Esophagus (tissue), 2 donors: ENCODE measurements around the gene PLXNB2. TPM values are rescaled to one million over a fixed set of nuclear protein-coding genes. Genes with fewer than 3 reads are reported as not detected.

Experiments used
- H3K27ac ChIP-seq, 2 donors: one replicate each; pipeline ENCODE4 v1.5.1; 2013; ENCODE audit warnings: low read depth in 2 of 2, mild to moderate bottlenecking in 2 of 2, inconsistent platforms in 1 of 2, low read length in 1 of 2, moderate library complexity in 1 of 2
- H3K27me3 ChIP-seq, 2 donors: one replicate each; pipeline ENCODE4 v1.6.1; 2013; ENCODE audit warnings: low read length in 2 of 2, control low read depth in 1 of 2, mild to moderate bottlenecking in 1 of 2; ENCODE audit not compliant: insufficient read depth in 2 of 2, control insufficient read depth in 1 of 2
- H3K36me3 ChIP-seq, 2 donors: one replicate each; pipeline ENCODE4 v1.6.1; 2013; ENCODE audit warnings: low read length in 1 of 2; ENCODE audit not compliant: control insufficient read depth in 2 of 2, insufficient read depth in 2 of 2
- H3K4me1 ChIP-seq, 2 donors: one replicate each; pipeline ENCODE4 v1.6.1; 2013; ENCODE audit warnings: low read length in 1 of 2; ENCODE audit not compliant: control insufficient read depth in 2 of 2, insufficient read depth in 2 of 2
- H3K4me3 ChIP-seq, 2 donors: one replicate each; pipeline ENCODE4 v1.5.1; 2013; ENCODE audit warnings: low read length in 2 of 2, mild to moderate bottlenecking in 2 of 2, low read depth in 1 of 2, moderate library complexity in 1 of 2
- H3K9me3 ChIP-seq, 2 donors: one replicate each; pipeline ENCODE4 v1.6.1; 2013; ENCODE audit warnings: mild to moderate bottlenecking in 2 of 2, low read depth in 1 of 2, low read length in 1 of 2, moderate library complexity in 1 of 2; ENCODE audit not compliant: control insufficient read depth in 2 of 2, insufficient read depth in 1 of 2
- WGBS, 2 donors: extraction: QIAGEN DNeasy Blood & Tissue Kit; methylation state at CpG; one replicate each; pipeline ENCODE4 v1.1.7; 2013; 5-methylcytosine and 5-hydroxymethylcytosine counted together
- polyA plus RNA-seq, 2 donors: library from polyadenylated mRNA; stranded (reverse); fragments of 200-250 nt; gene quantifications; one replicate each; pipeline ENCODE4 v1.2.3, GENCODE V29; 2013
- donor health status: healthy with polysubstance abuse.
- donor health status: Bipolar disorder and iron deficiency.

Gene PLXNB2
- polyA plus RNA-seq, 2 donors, result 107 to 186 TPM

DNA sequence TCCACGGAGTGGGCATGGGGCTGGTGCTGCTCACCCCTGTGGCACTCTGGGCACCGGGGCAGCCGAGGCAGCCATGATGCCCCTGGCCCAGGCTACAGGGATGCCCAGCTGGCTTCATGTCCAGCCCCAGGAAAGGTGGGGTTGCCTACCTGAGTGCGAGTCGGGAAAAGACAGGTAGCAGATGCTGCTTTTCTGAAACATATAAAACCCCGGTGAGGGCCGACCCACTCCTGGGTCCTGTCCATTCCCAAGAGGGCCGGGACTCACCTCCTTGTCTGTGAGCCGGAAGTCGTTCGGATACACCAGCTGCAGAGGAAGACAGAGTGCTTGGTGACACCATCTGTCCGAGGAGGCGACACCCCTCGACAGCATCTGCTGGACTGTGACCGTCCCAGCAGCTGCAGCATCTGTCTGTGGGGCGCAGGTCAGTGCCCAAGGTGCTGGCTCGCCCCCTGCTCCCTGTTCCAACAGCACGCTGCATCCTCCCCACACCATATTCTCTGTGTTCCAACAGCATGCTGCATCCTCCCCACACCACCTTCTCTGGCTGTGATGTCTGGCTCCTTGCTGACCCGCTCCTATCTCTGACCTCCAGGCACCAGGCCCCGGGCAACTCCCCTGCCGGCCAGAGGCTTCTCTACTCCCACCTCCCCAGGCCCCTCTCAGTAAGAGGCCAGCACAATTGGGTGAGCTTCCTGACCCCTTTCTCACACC is 11.4 kb upstream of the PLXNB2 start:
- H3K9me3 ChIP-seq, result no peaks in the 10 kb centered on the region
- WGBS, 2 donors, result 85% methylated on average over 21 of the region's 21 CpGs
- no peak overlapping the region for H3K4me3 ChIP-seq
- no peaks in the 10 kb centered on the region for H3K4me1 ChIP-seq
- H3K27ac ChIP-seq, result no peak overlapping the region
- no peaks in the 10 kb centered on the region for H3K27me3 ChIP-seq
- H3K36me3 ChIP-seq, result no peaks in the 10 kb centered on the region

DNA sequence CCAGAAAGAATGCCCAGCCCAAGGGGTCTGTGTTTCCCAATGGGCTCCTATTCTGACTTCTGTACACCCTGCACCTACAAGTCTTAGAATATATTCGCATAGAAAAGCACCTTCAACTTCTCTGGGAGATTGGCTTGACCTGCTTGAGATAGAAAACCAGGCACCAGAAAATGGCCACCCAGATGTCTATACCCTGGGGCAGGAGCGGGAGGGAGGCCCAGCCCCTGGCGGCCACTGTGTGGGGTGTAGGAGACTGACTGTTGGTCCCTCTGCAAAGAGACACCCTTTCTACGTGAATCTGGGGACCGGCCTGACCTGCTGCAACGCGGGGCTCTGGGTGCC is 10.9 kb upstream of the PLXNB2 start:
- WGBS, 2 donors, result 88 to 90% methylated on average over 7 of the region's 7 CpGs
- no peak overlapping the region for H3K27ac ChIP-seq

DNA sequence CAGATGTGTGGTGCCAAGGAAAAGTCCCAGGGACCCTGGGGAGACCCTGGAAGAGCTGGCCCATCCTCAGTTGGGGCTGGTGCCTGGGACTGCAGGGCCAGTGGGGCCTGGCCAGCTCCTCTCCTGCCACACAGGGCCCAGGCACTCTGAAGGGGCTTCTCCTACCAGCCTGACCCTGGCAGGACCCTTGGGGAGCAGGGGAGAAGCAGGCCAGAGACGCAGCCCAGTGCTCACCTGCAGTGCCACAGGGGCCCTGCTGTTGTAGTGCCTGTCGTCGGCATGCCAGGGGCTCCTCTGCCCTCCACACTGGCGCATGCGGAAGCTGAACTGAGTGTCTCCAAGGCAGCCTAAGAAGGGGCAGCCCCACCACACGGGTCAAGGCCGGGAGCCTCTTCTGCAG is 10.2 kb upstream of the PLXNB2 start:
- Histone ChIP-seq H3K9me3 (no peaks in the 10 kb centered on the region), H3K27me3 (no peaks in the 10 kb centered on the region), H3K27ac (no peak overlapping the region), H3K4me3 (no peak overlapping the region), H3K4me1 (no peaks in the 10 kb centered on the region), H3K36me3 (no peaks in the 10 kb centered on the region)
- 91 to 93% methylated on average over 7 of the region's 7 CpGs for WGBS, 2 donors

More for the DNA sequence above, 10.9 kb upstream of the PLXNB2 start:
- Histone ChIP-seq H3K4me3 (no peak overlapping the region), H3K9me3 (no peaks in the 10 kb centered on the region), H3K4me1 (no peaks in the 10 kb centered on the region), H3K27me3 (no peaks in the 10 kb centered on the region), H3K36me3 (no peaks in the 10 kb centered on the region)

DNA sequence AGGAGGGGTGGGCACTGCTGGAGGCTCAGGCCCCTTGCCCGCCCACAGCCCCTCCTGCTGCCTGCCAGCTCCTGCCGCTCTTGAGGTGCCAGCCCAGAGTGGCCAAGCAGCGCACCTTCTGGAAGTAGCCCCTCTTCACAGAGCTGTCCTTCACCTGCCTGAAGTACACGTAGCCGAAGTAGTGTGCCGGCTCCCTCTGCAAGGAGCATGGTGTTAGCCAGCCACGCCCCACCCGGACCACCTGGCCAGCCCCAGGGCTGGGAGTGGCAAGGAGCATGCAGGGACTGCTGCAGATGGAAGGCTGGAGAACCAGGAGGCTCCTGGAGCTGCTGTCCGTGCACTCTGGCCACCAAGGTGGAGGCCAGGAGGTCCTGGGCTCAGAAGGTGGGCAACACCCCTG is 9.7 kb upstream of the PLXNB2 start:
- Histone ChIP-seq H3K36me3 (no peaks in the 10 kb centered on the region), H3K4me3 (no peak overlapping the region), H3K4me1 (no peaks in the 10 kb centered on the region), H3K27me3 (no peaks in the 10 kb centered on the region), H3K9me3 (no peaks in the 10 kb centered on the region), H3K27ac (no peak overlapping the region)
- WGBS, 2 donors, result 67 to 74% methylated on average over 8 to 9 of the region's 9 CpGs

DNA sequence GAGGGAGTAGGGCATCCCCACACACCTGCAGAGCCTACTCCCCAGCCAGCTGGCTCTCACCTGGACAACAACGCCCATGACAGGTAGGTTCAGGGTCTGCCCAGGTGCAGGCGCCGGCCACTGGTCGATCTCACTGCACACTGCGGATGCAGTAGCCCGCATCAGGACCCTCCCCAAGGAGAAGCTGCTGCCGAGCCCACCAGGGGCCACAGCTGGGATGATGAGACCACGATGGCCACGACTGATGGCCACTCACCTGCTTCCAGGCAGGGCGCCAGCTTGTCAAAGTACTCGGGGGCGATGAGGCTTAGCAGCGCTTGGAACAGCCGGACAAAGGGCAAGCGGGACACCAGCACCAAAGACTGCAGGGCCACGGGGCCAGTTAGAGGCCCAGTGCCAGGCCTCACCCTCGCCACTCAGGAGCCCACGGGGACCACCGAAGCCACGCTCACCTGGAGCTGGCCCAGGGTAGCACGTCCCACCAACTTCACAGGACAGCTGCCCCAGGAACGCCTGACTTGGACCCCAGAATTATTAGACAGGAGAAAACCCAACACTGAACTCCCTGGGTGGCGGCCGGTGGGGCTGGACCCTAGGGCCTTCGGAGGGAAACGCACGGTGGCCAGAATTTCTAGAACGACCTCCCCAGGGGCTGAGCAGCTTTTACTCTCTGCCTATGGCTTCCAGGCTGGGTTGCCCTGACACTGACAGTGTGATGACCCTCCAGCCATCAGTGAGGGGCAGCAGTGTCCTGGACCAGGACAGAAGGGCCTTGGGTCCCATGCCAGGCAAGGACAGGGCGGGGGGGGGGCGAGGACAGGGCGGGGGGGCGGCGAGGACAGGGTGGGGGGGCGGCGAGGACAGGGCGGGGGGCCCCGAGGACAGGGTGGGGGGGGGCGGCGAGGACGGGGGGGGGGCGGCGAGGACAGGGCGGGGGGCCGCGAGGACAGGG is 8.9 kb upstream of the PLXNB2 start:
- no peaks in the 10 kb centered on the region for H3K36me3 ChIP-seq
- WGBS, 2 donors, result 72 to 90% methylated on average over 28 to 42 of the region's 45 CpGs
- no peaks in the 10 kb centered on the region for H3K9me3 ChIP-seq

DNA sequence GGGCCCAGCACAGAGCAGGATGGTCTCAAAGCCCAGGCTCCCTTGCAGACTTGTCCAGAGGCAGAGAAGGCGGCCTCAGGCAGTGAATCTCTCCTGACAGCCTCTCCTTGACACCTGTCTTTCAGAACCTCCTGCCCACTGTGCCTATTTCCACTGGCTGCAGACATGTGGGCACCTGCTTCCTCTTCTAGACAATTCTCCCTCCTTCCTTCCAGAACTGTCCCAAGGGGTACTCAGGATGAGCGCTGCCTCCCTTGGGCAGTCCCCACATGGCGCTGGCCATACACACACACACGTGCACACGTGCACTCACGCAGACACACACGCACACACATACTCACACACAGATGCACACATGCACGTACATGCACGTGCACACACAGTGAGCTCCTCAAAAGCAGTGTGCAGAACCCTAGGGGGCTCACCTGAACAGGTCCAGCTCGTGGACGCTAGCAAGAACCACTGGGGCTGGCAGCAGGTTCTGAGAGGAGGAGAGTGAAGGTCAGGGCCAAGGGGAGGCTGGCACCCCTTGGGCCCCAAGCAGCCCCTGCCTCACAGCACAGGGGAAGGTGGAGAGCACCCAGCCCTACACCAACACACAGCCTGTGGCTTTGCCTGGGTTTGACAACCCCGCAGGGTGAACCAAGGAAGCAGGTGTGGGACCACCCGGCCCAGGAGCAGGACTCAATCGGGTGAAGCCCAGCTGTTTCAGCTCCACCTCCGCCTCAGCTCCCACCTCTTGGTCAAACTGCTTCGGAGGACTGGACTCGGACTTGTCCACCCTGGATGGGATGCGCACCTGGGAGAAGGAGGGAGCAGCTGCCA is 8.1 kb upstream of the PLXNB2 start:
- Histone ChIP-seq H3K4me3 (no peak overlapping the region), H3K9me3 (no peaks in the 10 kb centered on the region), H3K36me3 (no peaks in the 10 kb centered on the region), H3K27ac (no peak overlapping the region), H3K27me3 (no peaks in the 10 kb centered on the region), H3K4me1 (no peaks in the 10 kb centered on the region)
- 92% methylated on average over 17 to 18 of the region's 18 CpGs for WGBS, 2 donors

More for the DNA sequence above, 8.9 kb upstream of the PLXNB2 start:
- Histone ChIP-seq H3K4me1 (no peaks in the 10 kb centered on the region), H3K27ac (no peak overlapping the region), H3K27me3 (no peaks in the 10 kb centered on the region), H3K4me3 (no peak overlapping the region)

DNA sequence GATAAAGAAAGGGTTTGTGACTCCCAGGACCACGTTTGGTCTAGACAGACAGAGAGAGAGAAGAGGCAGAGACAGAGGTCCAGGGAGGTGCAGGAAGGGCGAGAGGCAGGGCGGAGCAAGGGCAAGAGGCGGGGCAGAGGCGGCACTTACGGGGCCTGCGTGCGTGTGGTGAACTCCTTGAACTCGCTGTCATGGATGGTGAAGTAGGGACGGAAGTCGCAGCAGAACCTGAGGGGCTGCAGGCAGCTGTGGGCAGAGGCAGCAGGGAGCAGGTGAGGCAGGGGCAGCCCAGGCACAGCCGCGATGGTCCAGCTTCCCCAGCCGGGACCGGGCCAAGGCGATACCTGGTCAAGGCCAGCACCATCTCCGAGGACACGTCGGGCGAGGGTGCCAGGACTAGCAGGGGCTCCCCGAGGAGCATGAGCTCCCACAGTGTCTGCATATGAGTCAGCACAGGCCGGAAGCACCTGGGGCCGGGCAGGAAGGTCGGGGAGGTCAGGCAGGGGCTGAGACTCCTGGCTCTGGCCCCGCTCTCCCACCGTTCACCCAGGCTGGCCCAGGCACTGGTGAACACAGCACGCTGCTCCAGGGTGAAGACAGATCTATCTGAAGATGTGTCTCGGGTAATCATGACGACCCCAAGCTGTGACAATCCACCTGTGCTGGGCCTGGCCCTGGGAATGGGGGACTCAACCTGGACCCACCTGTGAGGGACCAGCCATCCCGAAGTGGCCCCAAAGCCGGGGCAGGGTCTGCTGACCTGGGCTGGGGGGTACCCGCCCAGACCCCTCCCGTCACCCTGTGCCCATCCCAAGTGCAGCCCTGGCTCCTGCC is 7.2 kb upstream of the PLXNB2 start:
- 61 to 65% methylated on average over 31 to 33 of the region's 33 CpGs for WGBS, 2 donors
- H3K9me3 ChIP-seq, result no peaks in the 10 kb centered on the region
- H3K27ac ChIP-seq, result peak overlapping the region in 1 of 2 donors; percentile 43
- H3K4me1 ChIP-seq, result no peaks in the 10 kb centered on the region
- H3K36me3 ChIP-seq, result no peaks in the 10 kb centered on the region
- H3K4me3 ChIP-seq, result peak overlapping the region in 1 of 2 donors; percentile 2
- no peaks in the 10 kb centered on the region for H3K27me3 ChIP-seq

DNA sequence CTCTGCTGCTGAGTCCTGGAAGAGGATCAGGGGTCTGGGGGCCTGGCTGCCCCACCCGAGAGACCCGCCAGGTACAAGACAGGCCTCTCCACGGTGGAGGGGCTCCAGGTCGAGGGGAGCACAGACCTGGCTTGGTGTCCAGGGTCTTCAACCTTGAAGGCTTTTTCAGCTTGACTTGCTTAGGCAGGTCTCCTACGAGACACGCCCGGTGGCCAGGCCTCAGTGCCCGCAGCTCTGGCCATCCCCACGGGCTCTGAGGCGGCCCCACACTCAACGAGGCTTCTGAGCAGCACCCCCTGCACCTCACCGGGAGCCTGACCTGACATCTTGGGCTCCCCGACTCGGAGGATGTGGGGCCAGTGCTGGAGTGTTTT is 6.6 kb upstream of the PLXNB2 start:
- Histone ChIP-seq H3K4me1 (no peaks in the 10 kb centered on the region), H3K9me3 (no peaks in the 10 kb centered on the region), H3K27ac (peak overlapping the region in 1 of 2 donors; percentile 43), H3K27me3 (no peaks in the 10 kb centered on the region), H3K36me3 (no peaks in the 10 kb centered on the region), H3K4me3 (no peak overlapping the region)
- WGBS, 2 donors, result 62 to 64% methylated on average over 14 of the region's 14 CpGs

DNA sequence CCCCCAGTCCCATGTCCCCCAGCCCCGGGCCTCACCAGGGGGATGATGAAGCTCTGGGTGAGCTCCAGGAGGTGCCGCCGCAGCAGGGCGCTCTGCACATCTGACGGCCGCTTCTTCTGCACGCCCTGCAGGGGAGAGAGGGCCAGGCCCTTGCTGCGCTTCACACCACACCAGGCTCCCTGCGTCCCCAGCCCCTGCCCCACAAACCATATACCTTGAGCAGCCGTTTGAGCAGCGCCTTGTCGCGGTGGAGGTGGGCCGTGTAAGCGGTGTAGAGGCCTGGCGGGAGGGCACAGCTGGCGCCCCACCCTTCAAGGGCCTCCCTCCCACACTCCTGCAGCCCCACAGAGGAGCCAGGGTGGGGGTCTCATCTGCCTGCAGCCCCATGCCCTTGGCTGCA is 6.2 kb upstream of the PLXNB2 start:
- no peak overlapping the region for H3K27ac ChIP-seq

More for the DNA sequence above, 6.2 kb upstream of the PLXNB2 start:
- Histone ChIP-seq H3K27me3 (no peaks in the 10 kb centered on the region), H3K4me3 (no peak overlapping the region), H3K9me3 (no peaks in the 10 kb centered on the region), H3K36me3 (no peaks in the 10 kb centered on the region), H3K4me1 (no peaks in the 10 kb centered on the region)
- 86 to 90% methylated on average over 14 to 17 of the region's 17 CpGs for WGBS, 2 donors
